Femur (tissue), 1 donor: Measurements from ENCODE around the gene HERC4.

Experiments used
- DNase-seq: peaks from one replicate; pipeline ENCODE4 v3.0.0-alpha.2; 2017

HERC4 gene, protein sequence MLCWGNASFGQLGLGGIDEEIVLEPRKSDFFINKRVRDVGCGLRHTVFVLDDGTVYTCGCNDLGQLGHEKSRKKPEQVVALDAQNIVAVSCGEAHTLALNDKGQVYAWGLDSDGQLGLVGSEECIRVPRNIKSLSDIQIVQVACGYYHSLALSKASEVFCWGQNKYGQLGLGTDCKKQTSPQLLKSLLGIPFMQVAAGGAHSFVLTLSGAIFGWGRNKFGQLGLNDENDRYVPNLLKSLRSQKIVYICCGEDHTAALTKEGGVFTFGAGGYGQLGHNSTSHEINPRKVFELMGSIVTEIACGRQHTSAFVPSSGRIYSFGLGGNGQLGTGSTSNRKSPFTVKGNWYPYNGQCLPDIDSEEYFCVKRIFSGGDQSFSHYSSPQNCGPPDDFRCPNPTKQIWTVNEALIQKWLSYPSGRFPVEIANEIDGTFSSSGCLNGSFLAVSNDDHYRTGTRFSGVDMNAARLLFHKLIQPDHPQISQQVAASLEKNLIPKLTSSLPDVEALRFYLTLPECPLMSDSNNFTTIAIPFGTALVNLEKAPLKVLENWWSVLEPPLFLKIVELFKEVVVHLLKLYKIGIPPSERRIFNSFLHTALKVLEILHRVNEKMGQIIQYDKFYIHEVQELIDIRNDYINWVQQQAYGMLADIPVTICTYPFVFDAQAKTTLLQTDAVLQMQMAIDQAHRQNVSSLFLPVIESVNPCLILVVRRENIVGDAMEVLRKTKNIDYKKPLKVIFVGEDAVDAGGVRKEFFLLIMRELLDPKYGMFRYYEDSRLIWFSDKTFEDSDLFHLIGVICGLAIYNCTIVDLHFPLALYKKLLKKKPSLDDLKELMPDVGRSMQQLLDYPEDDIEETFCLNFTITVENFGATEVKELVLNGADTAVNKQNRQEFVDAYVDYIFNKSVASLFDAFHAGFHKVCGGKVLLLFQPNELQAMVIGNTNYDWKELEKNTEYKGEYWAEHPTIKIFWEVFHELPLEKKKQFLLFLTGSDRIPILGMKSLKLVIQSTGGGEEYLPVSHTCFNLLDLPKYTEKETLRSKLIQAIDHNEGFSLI

DNA sequence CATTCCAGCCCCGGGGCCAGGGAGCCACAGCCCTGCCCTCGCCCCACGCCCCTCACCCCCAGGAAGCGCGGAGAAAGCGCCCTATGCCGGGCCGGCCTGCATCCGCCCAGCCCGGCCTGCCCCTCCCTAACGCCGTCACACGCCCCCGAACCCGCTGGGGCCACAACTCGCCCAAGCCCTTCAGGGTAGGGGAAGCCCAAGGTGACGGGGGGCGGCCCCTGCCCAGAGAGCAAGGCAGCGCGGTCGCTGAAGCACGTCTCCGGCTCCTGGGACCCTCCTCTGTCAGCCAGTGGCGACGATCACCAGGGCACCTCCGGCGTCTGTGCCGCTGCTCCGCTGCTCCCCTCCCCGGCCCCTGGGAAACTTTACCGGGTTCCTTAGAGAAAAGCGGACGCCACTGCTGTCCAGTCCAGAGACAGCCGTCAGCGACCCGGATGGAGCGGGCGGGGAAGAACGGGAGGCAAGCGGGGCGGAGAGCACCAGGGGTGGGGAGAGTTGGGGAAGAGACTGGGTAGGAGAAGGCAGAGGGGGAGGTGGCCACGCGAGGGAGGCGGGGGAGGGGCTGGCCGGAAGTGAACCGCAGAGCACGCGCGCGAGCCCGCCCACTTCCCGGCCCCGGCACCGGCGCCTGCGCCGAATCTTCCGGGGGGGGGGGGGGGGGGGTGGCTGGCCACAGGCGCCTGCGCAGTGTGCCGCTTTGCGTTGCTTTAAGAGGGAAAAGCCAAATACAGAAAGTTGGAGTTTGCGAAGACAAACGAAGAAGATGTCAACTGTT, at the start of gene HERC4:
Gene HERC4 (minus strand): TSS at position 509 of the 775 bp plus-strand sequence. CDS start 2,175 bp downstream, outside the sequence.
- DNase-seq, result peak; percentile 97

DNA sequence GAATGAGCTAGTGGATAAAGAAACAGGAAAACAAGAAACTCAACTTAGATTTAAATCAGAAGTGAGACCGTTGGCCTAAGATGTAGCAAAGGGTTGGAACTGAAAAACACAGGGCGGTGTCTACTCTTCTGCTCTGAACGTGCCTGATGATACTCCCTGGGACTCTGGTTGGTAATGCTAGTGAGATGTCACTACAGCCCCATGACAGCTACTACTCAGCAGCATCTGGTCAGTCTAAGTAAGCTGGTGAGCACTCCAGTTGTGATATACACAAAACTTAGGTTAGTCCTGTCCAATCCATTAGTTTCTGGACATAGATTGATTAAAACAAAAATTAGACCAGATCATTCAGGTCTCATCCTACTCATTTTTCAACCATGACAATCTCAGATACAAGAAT, 49.6 kb upstream of the HERC4 start:
- DNase-seq, result no peak

DNA sequence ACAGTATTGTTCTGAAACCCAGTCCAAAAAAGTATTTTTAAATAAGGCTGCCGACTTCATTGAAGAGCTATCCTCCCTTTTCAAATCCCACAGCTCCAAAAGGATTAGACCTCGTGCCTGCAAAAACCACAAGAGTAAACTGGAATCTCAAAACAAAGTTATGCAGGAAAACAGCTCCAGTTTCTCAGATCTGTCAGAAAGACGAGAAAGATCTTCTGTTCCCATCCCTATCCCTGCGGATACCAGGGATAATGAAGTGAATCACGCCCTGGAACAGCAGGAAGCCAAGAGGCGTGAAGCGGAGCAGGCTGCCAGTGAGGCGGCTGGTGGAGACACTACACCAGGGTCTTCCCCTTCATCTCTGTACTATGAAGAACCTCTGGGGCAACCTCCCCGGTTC, 46.8 kb upstream of the HERC4 start:
- no peak for DNase-seq

DNA sequence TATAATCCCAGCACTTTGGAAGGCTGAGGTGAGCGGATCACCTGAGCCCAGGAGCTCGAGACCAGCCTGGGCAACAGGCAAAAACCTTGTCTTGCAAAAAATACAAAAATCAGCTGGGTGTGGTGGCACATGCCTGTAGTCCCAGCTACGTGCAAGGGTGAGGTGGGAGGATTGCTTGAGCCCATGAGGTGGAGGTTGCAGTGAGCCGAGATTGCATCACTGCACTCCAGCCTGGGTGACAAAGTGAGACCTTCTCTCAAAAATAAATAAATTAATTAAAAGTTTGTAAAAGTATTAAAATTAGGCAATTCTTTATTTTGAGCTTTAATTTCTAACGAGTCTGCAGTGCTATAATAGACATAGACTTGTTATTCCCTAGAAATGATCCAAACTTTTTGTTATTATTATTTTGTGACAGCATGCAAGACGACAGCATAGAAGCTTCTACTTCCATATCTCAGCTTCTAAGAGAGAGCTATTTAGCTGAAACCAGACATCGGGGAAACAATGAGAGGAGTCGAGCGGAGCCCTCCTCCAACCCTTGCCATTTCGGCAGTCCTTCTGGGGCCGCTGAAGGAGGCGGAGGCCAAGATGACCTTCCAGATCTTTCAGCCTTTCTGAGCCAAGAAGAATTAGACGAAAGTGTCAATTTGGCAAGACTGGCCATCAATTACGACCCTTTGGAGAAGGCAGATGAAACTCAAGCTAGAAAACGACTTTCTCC, 46.1 kb upstream of the HERC4 start:
- DNase-seq, result no peak

DNA sequence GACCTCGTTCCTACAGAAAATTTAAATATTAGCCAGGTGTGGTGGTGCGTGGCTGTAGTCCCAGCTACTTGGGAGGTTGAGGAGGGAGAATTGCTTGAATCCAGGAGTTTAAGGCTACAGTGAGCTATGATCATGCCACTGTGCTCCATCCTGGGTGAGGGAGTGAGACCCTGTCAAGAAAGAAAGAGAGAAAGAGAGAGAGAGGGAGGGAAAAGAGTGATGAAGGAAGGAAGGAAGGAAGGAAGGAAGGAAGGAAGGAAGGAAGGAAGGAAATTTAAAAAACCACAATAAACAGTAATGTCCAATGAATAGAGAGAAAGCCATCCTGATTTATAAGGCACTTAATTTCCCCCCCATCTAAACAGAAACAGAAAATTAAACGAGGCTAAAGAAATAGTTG, 43.6 kb upstream of the HERC4 start:
- DNase-seq, result no peak

DNA sequence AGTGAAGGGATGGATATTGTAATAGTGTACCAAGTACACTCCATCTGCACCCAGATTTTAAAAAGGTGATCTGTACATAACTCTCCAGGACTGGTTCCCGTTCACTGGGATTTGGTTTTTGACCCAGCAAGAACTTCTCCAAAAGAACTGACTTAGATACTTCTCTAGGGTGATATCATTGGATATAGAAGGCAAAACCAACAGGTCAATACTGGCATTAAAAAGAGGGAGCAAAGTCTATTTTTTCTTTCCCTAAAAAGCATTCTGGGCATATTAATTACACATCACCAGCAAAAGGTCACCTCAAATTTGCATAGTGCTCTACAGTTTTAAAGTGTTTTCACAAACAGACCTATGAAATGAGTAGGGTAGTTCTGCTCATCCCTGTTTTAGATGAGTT, 37.8 kb upstream of the HERC4 start:
- DNase-seq, result no peak

DNA sequence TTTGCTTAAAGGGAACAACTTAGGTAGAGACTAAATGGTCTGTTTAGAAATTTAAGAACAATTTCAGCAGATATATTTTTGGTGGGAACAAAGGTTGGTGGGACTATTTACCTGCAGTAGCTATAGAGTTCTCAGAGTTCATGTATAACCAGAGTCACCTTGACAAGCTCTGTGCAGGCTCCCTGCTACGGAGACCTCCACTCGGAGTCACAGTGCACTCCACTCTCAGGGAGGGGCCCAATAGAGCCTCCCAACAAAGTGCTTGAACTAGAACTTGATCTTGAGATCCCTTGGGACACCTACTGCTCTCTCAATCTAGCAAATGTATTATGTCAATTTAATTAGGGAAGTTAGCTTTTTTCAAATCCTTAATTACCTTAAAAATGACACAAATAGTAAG, 36.5 kb upstream of the HERC4 start:
- DNase-seq, result no peak

DNA sequence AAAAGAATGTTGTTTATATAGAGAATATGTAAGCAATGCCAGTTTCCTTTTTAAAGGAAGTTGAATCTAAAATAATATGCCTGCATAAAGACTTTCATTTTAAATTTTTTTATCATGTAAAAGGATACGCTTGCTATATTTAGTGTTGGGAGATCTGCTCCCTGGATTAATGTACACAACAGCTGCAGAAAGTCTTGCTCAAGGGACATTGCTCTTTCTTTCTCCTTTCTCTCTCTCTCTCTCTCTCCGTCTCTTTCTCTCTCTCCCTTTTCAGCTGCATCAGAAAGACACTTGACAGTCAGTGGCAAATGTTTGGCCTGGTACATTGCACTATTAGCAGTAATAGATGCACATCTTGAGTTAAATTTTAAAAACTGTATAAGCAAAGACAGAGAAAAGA, 34.9 kb upstream of the HERC4 start:
- DNase-seq, result peak; percentile 20

DNA sequence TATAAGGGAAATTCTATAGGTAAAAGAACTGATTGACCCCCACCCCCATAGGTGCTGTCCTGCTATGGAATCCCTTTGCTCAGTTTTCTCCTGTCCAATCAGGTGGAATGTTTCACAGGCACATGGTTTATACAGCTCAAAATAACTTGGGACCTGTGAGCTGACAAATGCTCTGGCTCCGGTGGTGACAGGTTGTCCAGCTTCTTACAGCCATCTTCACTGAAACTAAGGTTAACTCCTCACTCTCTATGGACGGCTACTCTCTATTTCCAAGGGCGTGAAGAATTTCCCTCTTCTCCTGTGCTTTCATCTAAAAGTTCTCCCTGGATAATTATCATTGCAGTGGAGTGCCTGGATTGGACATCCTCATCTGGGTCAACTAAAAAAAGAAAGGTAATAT, 34.2 kb upstream of the HERC4 start, which contains the start of gene MYPN:
Gene MYPN (plus strand): TSS at position 158 of the 400 bp plus-strand sequence. CDS start 11,951 bp downstream, outside the sequence.
- DNase-seq, result peak; percentile 46

DNA sequence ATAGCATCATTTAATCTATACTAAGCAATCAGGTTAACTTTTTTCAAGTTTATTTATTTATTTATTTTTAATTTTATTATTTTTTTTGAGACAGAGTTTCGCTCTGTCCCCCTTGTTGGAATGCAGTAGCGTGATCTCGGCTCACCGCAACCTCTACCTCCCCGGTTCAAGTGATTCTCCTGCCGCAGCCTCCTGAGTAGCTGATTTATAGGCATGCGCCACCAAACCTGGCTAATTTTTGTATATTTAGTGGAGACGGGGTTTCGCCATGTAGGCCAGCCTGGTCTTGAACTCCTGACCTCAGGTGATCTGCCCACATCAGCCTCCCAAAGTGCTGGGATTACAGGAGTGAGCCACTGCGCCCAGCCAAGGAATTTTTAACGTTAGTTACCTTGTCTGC, 33.6 kb upstream of the HERC4 start:
- no peak for DNase-seq

DNA sequence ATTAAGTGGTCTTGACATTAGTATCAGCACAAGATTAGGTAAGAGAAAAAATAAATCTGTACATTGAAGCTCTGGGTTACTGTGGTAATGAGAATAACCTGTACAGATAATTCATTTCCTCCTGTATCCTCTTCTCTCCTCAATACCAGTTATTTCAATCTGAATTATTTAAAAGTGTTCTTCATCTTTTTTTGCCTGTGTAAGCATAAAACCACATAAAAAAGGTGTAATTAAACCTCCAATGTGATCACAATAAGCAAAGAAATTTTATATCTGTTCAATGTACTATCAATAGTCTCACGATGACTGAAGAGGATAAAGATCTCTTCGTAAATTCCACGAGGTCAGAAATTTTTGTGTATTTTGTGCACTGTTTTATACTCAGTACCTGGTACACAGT, 33.0 kb upstream of the HERC4 start:
- no peak for DNase-seq

DNA sequence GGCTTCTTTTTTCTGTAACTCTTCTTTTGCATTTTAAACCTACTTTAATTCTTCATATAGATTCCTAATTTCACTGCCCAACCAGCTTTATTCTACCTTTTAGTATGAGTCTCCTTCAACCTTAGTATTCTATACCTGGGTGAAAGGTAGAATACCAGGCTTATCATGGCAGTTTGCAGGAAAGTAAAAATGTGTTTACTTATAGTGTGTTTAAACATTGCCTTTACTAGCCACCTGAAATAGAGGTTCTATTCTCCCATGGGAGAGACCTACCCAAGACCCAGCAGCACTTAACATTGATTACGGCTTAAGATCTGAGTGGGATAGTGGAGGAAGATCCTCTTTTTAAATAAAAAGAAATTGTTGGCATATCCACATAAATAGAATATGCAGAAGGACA, 32.6 kb upstream of the HERC4 start:
- DNase-seq, result no peak

DNA sequence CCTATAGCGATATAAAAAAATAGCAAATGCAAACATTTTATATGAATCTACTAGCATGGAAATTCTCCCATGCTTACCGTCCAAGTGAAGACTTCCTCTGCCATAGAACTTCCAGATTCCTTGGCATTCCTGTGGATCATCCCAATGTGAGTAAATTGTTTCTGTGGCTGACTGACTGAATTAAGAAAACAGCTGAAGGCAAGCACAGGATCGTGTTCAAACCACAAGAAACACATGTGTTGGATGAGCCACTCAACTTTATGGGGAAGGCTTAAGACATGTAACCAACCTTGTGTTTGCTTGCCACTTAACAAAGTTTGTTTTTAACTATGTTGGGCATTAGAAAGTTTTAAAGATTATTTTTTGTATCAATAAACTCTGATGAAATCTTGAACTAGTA, 31.6 kb upstream of the HERC4 start:
- DNase-seq, result peak; percentile 25

DNA sequence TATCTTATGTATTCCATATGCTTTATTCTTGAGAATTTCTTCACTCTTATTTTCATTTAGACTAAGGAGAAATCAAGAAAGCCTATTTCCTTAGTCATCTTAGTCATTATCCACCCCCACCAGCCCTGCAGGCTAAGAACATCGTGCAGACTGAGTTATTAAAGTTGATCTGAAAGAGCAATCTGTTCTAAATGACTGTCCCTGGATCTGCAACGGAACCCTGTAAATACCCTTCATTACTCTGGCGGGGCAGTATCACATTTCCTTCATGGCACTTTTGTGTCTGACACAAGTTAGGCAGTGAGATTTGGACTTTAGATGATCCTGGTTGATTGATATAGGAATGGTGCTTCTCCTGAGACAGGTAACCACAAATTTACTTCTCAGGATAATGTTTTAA, 30.7 kb upstream of the HERC4 start:
- no peak for DNase-seq

DNA sequence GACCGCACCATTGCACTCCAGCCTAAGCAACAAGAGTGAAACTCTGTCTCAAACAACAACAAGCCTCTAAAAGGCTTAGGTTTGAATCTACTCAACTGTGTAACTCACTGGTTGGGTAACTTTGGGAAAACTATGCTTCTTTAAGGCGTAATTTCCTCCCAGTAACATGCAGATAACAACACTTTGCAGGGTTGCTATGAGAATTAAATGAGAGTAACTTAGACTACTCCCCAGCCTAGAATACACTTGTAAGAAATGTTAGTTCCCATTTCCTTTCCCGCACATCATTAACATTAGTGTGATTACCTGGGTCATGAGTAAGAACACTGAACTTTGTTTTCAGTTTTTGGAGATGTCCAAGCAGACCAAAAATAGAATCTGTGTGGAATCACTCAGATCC, 28.8 kb upstream of the HERC4 start:
- DNase-seq, result no peak

DNA sequence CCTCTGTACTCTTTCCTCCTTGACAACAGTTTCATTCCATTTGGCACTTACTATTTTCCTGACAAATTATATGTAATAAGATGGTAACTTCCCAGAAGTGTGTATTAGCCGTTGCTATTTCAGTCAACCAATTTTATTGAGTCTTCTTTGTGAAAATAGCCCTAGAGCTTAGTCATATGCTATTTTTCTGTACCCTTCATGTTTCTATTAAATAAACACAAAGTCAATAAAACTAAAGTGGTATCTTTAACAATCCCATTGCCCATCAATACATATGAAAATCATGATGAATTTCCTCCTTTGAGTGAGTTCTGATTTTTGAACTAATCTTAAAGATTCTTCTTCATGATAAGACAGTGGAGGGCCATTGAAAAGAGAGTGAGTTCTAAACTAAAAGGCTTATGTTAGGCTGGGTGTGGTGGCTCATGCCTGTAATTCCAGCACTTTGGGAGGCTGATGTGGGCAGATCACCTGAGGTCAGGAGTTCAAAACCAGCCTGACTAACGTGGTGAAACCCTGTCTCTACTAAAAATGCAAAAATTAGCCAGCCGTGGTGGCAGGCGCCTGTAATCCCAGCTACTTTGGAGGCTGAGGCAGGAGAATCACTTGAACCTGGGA, 28.3 kb upstream of the HERC4 start:
- DNase-seq, result no peak

DNA sequence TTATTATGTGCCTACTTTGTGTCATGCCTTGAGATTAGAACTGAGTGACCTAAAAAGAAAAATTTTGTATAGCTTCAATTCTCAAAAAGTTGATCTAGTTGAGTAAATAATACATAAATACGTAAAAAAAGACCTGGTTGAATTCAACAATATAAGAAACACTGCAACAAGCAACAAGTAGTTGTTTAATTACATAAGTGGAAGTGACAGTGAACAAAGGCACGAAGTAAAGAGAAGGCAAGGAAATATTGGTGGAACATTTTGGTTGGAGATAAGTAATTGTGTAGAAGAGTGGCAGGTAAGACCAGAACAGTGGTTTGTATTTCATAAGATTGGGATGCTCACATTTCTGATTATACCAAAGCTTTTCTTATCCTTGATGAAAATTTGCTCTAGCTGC, 26.0 kb upstream of the HERC4 start:
- no peak for DNase-seq

DNA sequence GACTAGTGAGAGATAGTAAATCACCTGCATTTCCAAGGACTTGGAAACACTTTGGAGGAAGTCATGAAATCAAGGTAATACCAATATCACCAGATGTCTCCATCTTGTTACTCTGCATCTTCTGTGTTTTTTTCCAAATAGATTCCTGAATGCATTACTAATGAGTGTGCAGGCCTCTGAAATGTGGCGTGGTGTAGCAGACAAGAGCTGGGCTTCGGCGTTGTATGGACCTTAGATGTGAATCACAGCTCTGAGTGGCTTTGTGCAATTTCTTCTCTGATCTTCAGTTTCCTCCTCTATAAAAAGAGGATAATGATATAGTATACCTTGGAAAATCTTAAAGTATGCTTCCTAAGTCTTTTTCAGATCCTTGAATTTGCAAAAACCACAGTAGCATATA, 24.7 kb upstream of the HERC4 start:
- no peak for DNase-seq

DNA sequence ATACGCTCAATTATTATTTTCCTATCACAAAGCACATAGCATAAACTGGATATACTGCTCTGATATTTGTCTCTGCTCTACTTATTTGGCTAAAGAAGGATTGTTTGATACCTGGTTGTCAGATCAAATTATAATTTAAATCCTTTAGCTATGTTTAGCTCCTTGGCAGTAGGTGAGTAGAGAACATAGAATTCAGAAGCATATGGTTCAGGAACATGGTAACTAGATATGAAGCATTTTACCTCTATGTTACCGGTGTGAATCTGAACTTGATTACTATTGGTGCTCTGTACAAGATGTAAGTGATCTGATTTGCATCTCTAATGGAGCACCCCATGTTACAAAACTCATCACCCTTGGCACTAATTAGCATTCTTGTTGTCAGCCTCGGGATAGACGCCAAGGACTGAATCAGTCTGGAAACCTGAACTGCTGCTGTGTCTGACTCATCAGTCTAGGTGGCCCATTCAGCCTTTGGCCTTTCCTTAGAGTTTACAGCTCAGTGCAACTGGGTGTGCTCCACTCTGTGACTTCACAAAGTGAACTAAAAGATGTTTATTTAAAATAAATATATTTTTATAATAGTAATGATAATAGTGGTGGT, 21.9 kb upstream of the HERC4 start:
- peak; percentile 28 for DNase-seq

DNA sequence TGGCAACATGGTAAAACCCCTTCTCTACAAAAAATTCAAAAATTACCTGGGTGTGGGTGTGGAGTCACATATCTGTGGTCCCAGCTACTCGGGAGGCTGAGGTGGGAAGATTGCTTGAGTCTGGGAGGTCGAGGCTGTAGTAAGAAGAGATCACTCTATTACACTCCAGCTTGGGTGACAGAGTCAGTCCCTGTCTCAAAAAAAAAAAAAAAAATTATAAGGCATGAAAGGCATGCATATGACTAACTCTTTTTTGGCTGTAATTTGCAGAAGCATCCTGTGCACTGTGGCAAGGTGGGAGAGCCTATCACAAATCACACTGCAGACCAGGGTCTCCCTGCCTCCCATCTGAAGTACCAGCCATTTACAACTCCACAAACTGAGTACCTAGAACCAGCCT, 20.1 kb upstream of the HERC4 start:
- no peak for DNase-seq

DNA sequence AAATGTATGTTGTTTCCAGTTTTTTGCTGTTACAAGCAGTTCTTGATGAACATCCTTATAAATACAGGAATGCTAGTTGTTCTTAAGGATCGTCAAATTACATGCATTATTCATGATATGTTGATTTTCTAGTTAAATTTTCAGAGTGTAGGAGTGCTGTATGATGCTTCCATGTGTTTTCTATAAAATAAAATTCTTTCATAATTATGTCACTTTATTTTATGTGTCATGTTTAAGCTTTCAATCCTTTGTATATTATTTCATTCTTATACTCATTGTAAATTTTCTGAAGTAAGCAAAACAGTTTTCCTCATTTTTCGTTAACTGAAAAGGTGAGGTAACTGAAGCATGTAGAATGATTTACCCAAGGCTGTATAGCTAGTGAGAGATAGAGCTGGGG, 17.4 kb upstream of the HERC4 start:
- DNase-seq, result no peak
